K562 (cell line): ENCODE data around the gene HAPLN1. TPM values are rescaled to one million over a fixed set of nuclear protein-coding genes. Genes with fewer than 3 reads are reported as not detected.

Experiments used
- DACH1 ChIP-seq: fragments of 450-650 bp; IDR thresholded peaks from 2 replicates; pipeline ENCODE4 v1.6.1; 2018; ENCODE audit not compliant: partially characterized antibody
- DEAF1 ChIP-seq: fragments of 450-650 bp; formaldehyde crosslinking; IDR thresholded peaks from 2 replicates; pipeline ENCODE4 v1.4.0; 2020; ENCODE audit warnings: mild to moderate bottlenecking, moderate library complexity
- FOXK2 ChIP-seq, 2 experiments: fragments of 450-650 bp; IDR thresholded peaks in 1 of 2; conservative IDR thresholded peaks in 1 of 2; 2 replicates each; pipeline ENCODE4 v1.6.1; 2016; ENCODE audit warnings: low read depth in 2 of 2, mild to moderate bottlenecking in 1 of 2
- RAD21 ChIP-seq, 2 experiments: fragments of 250-450 bp in 1 of 2; fragments of 450-650 bp in 1 of 2; sonication (Bioruptor Pico) in 1 of 2; formaldehyde crosslinking in 1 of 2; IDR thresholded peaks in 1 of 2; conservative IDR thresholded peaks in 1 of 2; 2 replicates each; pipeline versions ENCODE4 v1.4.0 to v1.8.0; 2020 to 2022; ENCODE audit warnings: mild to moderate bottlenecking in 2 of 2, moderate library complexity in 1 of 2
- ZBTB40 ChIP-seq, 2 experiments: fragments of 450-650 bp in 1 of 2; sonication (generic) in 1 of 2; formaldehyde crosslinking in 1 of 2; IDR thresholded peaks; 2 replicates each; pipeline versions ENCODE4 v1.7.1 to v1.9.0; 2016 to 2022; ENCODE audit warnings: inconsistent platforms in 1 of 2, mild to moderate bottlenecking in 1 of 2, missing genetic modification reagents in 1 of 2
- polyA plus RNA-seq, 8 experiments: library from polyadenylated mRNA; depleted of rRNA in 4 of 8; stranded (reverse) in 5 of 8; unstranded in 3 of 8; fragments of >200 nt; fragmentation: Nextera tagmentation in 2 of 8; fragmentation: Illumina TruSeq in 1 of 8; extraction: Ambion mirVana in 2 of 8; extraction: Trizol in 1 of 8; gene quantifications; 2 replicates each; pipeline versions ENCODE4 v1.2.1 to v1.2.3, GENCODE V29; 2011 to 2014; ENCODE audit warnings: inconsistent platforms in 1 of 8, missing spikeins in 1 of 8
- total RNA-seq, 7 experiments: library from RNA; depleted of rRNA in 6 of 7; stranded (reverse); fragments of >200 nt in 6 of 7; fragmentation: Illumina TruSeq in 2 of 7; extraction: Trizol in 2 of 7; gene quantifications; 2 replicates each; pipeline versions ENCODE4 v1.2.1 to v1.2.3, GENCODE V29; 2011 to 2021; ENCODE audit warnings: low replicate concordance in 1 of 7
- TF ChIP-seq, protein P1 (sequence below), 2 experiments: fragments of 450-650 bp; formaldehyde crosslinking in 1 of 2; IDR thresholded peaks; 2 replicates each; pipeline versions ENCODE4 v1.4.0 to v1.6.1; 2014 to 2020; ENCODE audit warnings: mild to moderate bottlenecking in 2 of 2, borderline replicate concordance in 1 of 2, low read depth in 1 of 2

Gene HAPLN1
- total and polyA plus RNA-seq, 9 of the 15 experiments (the other 6 are each of a cell fraction or from before 2014, with no cell fraction given), result not detected

GRCh38 chr5:83718195-83718825 lies 2.3 kb downstream of the HAPLN1 start (continued):
- TF ChIP-seq DEAF1 (CRISPR knock-in tag) (peak; percentile 71), ZBTB40 (IDR thresholded peaks at IDR 0.05) (no peak), ZBTB40 (CRISPR knock-in tag; IDR thresholded peaks at IDR 0.05) (no peak), FOXK2 (conservative IDR thresholded peaks at IDR 0.05 in 1 of 2, IDR thresholded peaks at IDR 0.05 in 1 of 2; ENCODE audit: low read depth in 2 of 2) (no peak), RAD21 (CRISPR knock-in tag; conservative IDR thresholded peaks at IDR 0.05 in 1 of 2, IDR thresholded peaks at IDR 0.05 in 1 of 2) (peak; percentile 81 to 83), DACH1 (peak; percentile 38)
- TF ChIP-seq, protein P1, sequence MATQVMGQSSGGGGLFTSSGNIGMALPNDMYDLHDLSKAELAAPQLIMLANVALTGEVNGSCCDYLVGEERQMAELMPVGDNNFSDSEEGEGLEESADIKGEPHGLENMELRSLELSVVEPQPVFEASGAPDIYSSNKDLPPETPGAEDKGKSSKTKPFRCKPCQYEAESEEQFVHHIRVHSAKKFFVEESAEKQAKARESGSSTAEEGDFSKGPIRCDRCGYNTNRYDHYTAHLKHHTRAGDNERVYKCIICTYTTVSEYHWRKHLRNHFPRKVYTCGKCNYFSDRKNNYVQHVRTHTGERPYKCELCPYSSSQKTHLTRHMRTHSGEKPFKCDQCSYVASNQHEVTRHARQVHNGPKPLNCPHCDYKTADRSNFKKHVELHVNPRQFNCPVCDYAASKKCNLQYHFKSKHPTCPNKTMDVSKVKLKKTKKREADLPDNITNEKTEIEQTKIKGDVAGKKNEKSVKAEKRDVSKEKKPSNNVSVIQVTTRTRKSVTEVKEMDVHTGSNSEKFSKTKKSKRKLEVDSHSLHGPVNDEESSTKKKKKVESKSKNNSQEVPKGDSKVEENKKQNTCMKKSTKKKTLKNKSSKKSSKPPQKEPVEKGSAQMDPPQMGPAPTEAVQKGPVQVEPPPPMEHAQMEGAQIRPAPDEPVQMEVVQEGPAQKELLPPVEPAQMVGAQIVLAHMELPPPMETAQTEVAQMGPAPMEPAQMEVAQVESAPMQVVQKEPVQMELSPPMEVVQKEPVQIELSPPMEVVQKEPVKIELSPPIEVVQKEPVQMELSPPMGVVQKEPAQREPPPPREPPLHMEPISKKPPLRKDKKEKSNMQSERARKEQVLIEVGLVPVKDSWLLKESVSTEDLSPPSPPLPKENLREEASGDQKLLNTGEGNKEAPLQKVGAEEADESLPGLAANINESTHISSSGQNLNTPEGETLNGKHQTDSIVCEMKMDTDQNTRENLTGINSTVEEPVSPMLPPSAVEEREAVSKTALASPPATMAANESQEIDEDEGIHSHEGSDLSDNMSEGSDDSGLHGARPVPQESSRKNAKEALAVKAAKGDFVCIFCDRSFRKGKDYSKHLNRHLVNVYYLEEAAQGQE (IDR thresholded peaks at IDR 0.05; ENCODE audit: borderline replicate concordance), result peak; percentile 39; the same call in 1 of the 2 replicates
- TF ChIP-seq, protein P1 (CRISPR knock-in tag; IDR thresholded peaks at IDR 0.05; ENCODE audit: low read depth), result no peak
